ENCODE data around the gene PRPF19.

PRPF19 gene

DNA sequence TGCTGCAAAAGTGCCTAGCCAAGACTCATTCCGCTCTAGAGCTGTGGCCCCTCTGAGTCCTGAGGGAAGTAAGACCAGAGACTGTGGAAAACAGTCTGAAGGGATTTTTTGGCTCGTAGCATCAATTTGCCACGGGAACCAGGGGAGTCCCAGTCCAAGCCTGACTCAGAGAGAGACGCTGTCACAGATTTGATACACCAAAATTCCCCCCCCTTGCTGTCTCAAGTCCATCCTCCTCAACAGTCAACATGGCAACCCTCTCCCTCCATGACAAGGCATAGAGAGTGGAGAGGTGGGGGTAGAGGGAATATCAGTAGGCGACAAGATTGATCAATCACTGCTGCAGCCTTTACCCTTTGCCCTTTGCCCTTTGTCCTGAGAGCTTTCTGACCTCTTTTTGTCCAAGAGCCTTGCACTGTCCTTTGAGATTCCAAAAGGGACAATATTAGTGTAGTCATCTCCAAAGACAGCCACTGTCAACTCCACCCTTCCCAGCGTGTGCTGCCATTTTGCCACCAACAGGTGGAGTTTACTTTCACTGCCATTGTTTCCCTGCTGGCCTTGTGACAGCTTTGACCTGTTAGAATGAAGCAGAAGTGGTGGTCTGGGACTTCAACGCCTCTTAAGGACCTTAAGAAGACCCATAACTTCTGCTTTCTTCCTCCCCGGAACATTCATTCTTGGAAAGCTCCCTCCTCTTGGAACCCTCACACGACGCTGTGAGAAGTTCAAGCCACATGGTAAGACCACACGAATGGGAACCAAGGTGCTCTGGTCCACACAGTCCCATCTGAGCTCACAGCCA, 38.3 kb upstream of the PRPF19 start:
- no peak overlapping the region for H3K4me3 ChIP-seq (ENCODE audit: low read length)
- no peak for TF ChIP-seq ZNF274 (IDR thresholded peaks at IDR 0.05; ENCODE audit: low read depth, low read length)

DNA sequence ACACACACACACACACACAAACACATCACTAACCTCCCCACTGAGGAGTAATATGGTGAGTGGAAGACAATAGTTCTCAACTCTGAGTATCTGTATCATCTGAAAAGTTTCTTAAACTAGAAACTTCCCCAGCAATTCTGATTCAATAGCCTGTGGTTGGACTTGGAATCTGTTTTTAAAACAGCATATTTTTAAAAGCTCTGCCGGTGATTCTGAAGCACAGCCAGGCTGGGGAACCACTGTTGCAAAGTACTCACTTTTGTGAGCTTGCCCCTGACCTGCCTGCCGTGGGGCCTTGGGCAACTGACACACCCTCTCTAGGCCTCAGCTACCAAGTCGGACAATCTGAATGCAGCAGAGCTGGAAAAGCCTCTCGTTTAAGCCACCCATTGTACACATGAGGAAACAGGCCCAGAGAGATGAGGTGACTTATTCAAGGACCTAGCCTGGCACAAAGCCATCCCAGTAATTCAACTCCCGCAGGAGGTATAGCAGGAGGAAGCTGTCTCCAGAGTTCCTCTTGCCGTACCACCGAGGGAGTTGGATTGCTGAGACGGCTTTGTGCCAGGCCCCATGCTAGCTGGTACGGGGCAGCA, 36.7 kb upstream of the PRPF19 start:
- H3K4me3 ChIP-seq (ENCODE audit: low read length), result no peak overlapping the region
- no peak for TF ChIP-seq ZNF274 (IDR thresholded peaks at IDR 0.05; ENCODE audit: low read depth, low read length)

DNA sequence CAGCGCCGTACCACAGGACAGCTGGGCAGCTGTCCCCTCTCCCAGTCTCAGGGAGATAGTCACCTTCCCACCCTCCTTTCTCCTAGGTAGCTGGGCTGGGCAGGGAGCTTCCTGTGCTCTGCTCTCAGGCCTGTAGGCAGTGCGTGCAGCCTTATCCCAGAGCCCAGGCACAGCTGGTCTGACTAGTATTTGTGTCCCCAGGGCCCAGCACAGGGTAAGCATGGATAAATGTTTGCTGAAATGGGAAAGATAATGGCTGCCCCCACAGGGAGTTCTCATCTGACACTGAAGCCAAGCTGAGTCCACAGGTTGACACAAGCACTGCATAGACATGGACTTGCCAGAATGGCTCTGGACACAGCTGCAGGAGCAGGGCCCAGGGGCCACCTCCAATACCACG, 35.8 kb upstream of the PRPF19 start:
- H3K4me3 ChIP-seq (ENCODE audit: low read length), result no peak overlapping the region
- TF ChIP-seq ZNF274 (IDR thresholded peaks at IDR 0.05; ENCODE audit: low read depth, low read length), result no peak

DNA sequence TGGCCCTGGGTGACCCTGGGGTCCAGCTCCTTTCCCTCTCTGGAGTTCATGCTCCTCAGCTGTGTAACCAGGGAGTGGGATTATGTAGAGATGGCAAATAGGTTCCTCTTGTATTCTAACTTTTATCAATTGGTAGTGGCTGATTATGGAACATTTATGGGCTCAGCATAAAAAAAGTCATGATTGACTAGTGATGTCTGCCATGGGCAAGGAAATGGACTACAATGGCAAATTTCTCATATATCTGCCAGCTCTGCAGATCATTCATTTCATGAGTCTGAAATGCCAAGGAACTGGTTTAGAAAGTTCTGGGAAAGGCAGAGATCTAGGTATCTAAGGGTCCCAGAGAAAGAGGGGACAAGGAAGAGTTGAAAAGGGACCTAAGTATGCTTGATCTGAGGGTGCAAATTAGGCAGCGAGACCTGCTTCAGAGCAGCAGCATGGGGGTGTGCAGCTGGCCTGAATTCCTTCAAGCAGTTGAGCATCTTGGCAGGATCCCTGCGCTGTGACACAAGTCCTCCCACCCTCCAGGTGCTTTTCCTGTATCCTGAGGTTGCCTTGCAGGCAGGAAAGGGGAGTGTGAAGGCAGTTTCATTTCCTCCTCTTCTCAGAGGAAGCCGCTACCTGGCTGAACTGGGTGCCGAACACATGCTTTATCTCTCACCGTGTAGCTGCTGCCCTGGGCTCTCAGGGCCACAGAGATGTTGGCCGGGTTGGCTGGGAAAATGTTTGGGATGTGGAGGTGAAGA, 35.2 kb upstream of the PRPF19 start:
- no peak overlapping the region for H3K4me3 ChIP-seq (ENCODE audit: low read length)
- TF ChIP-seq ZNF274 (IDR thresholded peaks at IDR 0.05; ENCODE audit: low read depth, low read length), result no peak

- no peak overlapping the region for H3K4me3 ChIP-seq (ENCODE audit: low read length)
- TF ChIP-seq ZNF274 (IDR thresholded peaks at IDR 0.05; ENCODE audit: low read depth, low read length), result no peak
Observed at GRCh38 chr11:60939855-60940254, 33.5 kb upstream of the PRPF19 start.

GRCh38 chr11:60939301-60939700, 32.9 kb upstream of the PRPF19 start:
- TF ChIP-seq ZNF274 (IDR thresholded peaks at IDR 0.05; ENCODE audit: low read depth, low read length), result no peak
- H3K4me3 ChIP-seq (ENCODE audit: low read length), result no peak overlapping the region

DNA sequence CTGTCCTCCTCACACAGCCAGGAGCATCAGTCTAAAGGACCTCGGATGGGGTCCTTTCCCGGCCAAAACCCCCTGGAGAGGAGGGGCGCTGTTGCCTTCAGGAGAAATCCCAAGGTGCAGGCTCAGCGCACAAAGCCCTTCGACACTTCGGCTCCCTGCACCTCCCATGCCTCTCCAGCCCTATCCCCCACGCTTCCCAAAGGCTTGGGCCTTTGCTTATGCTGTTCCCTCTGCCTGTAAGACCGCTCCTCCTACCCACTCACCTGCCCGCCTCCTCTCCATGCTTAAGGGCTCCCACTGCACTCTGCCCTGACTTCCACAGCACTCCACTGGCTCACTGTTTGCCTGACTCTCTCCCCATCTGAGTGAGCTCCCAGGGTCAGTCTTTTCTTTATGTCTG, 32.1 kb upstream of the PRPF19 start:
- no peak for TF ChIP-seq ZNF274 (IDR thresholded peaks at IDR 0.05; ENCODE audit: low read depth, low read length)
- H3K4me3 ChIP-seq (ENCODE audit: low read length), result no peak overlapping the region

GRCh38 chr11:60937811-60938210, 31.4 kb upstream of the PRPF19 start:
- no peak for TF ChIP-seq ZNF274 (IDR thresholded peaks at IDR 0.05; ENCODE audit: low read depth, low read length)
- no peak overlapping the region for H3K4me3 ChIP-seq (ENCODE audit: low read length)

GRCh38 chr11:60937144-60937527, 30.8 kb upstream of the PRPF19 start:
- H3K4me3 ChIP-seq (ENCODE audit: low read length), result no peak overlapping the region
- no peak for TF ChIP-seq ZNF274 (IDR thresholded peaks at IDR 0.05; ENCODE audit: low read depth, low read length)

DNA sequence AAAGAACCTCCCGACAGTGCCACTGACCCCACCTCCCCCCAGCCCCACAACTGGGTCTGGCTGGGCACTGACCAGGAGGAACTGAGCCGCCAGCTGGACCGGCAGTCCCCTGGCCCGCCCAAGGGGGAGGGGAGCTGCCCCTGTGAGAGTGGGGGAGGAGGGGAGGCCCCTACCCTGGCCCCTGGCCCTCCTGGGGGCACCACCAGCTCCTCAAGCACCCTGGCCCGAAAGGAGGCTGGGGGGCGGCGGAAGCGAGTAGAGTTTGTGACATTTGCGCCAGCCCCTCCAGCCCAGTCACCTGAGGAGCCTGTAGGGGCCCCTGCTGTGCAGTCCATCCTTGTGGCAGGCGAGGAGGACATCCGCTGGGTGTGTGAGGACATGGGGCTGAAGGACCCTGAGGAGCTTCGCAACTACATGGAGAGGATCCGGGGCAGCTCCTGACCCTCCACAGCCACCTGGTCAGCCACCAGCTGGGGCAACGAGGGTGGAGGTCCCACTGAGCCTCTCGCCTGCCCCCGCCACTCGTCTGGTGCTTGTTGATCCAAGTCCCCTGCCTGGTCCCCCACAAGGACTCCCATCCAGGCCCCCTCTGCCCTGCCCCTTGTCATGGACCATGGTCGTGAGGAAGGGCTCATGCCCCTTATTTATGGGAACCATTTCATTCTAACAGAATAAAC, 30.2 kb upstream of the PRPF19 start:
- no peak overlapping the region for H3K4me3 ChIP-seq (ENCODE audit: low read length)
- no peak for TF ChIP-seq ZNF274 (IDR thresholded peaks at IDR 0.05; ENCODE audit: low read depth, low read length)

- H3K4me3 ChIP-seq (ENCODE audit: low read length), result no peak overlapping the region
- TF ChIP-seq ZNF274 (IDR thresholded peaks at IDR 0.05; ENCODE audit: low read depth, low read length), result no peak
Observed at GRCh38 chr11:60935676-60936442, 29.5 kb upstream of the PRPF19 start.

GRCh38 chr11:60934790-60935605, 28.6 kb upstream of the PRPF19 start:
- no peak for TF ChIP-seq ZNF274 (IDR thresholded peaks at IDR 0.05; ENCODE audit: low read depth, low read length)
- H3K4me3 ChIP-seq (ENCODE audit: low read length), result no peak overlapping the region
